C1 segment of cervical spinal cord (tissue), 14 donors: ENCODE measurements around the gene MYO16.

ENCODE experiments used
- DNase-seq, 14 donors: peaks; one replicate each; lab custom pipeline; 2025; lab: John Stamatoyannopoulos, UW

The MYO16 gene

GRCh38 chr13:108795841-108796240 is 166.4 kb downstream of the MYO16 start:
- DNase-seq, result no peak

- DNase-seq, result no peak
These were observed 167.9 kb downstream of the MYO16 start for GRCh38 chr13:108797354-108797753.

GRCh38 chr13:108807841-108808240 is 178.4 kb downstream of the MYO16 start:
- no peak for DNase-seq

DNA sequence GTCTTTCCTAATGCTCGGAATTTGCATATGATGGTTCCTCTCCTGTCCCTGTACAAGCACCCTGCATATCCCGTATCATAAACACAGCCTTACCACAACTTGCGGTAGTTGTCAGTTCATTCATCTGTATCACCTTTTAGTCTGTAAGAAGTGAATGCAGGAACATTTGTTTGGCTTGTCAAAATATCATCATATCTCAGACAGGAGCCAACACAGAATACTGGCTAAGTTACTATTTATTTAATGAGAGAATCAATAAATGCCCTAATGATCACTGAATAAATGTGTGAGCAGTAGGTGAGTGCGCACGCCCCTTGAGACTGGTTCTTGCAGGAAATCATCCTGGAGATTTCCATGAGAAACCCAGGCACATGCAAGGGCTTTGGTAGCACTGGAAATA is 182.8 kb downstream of the MYO16 start:
- DNase-seq, result no peak

- no peak for DNase-seq
These were observed 183.2 kb downstream of the MYO16 start for GRCh38 chr13:108812661-108813060.

DNA sequence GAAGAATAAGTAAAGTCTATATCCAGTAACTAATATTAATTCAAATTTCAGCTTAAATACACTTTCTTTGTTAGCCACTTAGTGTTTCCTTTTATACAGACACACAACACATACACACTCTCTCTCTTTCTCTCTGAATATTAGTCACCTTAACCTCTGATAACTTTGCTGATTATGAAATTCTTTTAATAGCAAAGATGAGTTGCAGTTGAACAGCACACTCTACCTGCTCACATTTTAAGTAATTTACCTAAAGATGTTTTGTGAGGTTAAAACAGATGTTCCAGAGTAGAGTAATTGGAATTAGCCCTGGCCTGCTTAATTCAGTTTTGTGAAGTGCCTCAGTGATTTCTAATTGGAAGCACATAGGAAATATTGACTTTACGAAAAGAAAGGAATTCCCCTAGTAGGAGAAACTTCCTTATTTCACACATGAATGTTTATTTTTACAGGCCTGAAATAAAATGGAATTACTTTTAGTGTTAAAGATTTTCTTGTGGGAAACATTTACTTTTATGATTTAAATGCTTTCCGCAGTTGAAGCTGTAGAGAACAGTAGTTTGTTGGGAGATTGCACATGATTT is 184.3 kb downstream of the MYO16 start:
- no peak for DNase-seq

- no peak for DNase-seq
These were observed 187.0 kb downstream of the MYO16 start for GRCh38 chr13:108816375-108816774.

GRCh38 chr13:108827646-108828045 is 198.2 kb downstream of the MYO16 start:
- no peak for DNase-seq

DNA sequence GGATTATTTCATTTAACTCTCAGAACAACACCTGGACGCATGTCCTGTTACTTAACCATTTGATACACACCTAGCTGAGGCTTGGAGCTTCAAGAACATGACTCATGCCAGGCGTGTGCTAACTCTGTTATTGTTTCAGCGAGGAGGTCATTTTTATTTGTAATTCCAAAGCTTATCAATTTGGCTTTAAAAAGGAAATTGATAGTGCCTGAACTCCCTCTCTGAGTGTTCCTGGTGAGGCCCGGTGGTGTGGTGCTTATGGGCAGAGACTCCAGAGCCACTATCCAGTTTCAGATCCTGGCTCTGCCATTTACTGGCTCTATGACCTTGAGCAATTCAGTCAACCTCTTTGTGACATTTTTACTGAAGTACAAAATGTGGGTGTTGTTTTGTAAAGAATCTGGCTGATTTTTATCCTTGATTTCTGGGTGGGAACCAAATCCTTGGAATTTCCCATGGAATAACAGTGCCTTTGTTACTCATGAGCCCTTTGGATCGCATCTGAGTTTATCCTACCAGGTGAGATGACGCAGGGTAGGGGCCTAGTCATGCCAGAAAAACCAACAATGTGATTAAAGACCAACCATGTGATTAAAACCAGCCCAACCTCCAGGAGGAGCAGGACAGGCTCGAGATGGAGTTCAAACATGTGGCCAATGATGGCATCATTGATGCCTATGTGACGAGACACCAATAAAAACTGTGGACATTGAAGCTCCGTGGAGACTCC is 198.8 kb downstream of the MYO16 start:
- no peak for DNase-seq

DNA sequence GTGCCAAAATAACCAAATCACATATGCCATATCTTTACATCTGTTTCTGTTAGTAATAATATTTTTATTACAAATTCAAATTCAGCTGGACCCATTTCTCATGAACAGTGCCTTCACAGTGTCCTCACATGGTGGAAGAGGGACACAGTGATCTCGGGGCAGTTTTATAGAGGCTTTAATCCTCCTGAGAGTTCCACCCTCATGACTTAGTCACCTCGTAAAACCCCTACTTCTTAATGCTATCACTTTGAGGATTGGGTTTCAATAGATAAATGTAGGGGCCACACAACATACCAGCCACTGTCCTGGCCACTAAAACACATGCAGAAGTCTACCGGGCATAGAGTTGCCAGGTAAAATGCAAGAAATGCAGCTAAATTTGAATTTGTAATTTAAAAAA is 201.5 kb downstream of the MYO16 start:
- DNase-seq, result no peak

DNA sequence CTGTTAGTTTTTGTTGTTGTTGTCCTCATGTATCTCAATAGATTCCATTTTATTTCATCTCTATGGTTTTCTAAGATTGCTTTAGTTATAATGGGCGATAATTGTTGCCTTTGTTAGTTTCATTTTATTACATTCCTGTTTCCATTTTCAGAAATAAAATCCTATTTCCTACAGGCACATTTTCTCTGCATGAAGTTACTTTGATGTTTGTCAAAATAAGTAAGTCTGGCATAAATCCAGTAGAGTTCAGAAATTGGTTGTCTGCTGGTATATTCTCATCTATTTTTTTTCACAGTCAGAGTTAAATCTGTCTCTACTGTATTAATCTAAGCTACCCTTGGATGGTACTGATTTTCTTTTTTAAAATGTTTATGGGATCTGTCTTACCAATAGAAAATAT is 204.1 kb downstream of the MYO16 start:
- DNase-seq, result no peak

DNA sequence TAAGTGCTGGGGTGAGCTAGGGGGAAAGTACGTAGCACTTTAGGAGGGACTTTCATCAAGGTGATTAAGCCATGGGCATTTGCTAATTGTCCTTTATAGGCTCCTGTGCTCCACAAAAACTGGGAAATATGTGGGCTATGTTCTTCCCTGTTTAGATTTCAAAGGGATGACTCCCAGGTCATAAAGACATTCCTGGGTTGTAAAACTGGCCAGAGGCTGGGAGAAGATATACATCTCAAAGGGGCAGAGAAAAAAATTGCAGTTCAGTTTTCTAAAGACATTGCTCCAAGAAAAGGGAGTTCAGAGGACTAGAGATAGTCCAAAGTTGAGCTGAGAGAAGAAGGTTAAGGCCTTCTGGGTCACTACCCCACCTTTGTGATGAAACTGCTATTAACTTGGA is 204.8 kb downstream of the MYO16 start:
- DNase-seq, result no peak

DNA sequence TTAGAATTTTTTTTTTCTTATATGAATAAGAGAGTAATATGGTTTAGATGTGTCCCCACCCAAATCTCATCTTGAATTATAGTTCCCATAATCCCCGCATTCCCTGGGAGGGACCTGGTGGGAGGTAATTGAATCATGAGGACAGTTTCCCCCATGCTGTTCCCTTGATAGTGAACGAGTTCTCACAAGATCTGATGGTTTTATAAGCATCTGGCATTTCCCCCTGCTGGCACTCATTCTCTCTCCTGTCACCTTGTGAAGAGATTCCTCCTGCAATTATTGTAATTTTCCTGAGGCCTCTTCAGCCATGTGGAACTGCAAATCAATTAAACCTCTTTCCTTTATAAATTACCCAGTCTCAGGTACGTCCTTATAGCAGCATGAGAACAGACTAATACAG is 205.7 kb downstream of the MYO16 start:
- DNase-seq, result no peak

DNA sequence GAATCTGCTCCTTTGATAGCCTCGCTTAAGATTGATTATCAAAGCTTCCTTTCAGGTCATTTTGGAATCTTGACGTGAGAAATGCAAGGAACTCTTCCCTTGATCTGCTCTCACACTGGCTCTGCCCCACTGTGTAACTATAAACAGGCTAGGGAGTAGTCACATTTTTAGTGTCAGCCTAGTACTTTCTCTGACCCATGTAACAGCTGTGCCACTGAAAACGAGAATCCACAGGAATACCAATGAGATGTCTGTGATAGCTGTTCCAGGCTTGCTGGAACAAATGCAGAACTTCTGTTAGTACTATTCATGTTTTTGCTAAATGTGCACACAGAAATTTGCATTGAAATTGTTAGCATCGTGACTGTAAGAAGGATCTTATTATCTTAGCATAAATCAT is 221.3 kb downstream of the MYO16 start:
- no peak for DNase-seq

DNA sequence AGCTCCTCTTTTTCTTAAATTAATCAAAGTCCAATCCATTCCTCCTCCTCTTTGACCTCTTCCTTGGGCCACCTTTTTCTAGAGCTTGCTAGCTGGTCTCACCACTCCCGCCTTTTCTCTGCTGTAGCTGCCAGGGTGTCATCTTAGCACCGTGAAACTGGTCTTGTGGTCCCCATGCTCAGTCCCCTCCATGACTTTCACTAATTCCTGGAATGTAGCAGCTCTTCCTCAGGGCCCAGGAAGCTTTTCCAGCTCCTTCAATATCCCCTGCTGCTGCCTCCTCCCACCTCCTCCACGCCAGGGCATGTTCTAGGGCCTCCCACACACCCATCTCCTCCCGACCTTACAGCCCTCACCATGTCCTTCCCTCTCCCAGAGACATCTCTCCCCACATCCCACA is 222.2 kb downstream of the MYO16 start:
- DNase-seq, result no peak

DNA sequence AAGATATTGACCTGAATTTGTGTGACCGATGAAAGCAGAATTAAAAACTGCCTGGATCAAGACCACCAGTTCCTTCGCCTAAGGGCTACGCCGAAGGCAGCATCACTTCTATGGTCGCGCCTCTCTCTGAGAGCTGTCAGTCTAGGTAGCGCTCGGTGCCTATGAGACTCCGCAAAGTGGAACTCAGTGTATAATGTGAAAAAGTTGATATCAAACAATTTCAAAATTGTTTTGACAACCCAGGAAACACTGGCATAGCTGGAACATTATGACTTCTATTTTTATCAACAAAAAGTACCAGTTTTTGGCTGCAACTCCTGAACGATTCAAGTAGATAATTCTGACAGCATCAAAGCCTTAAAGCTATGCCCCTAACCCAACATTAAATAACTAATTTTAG is 223.6 kb downstream of the MYO16 start:
- no peak for DNase-seq

- DNase-seq, result no peak
These were observed 226.5 kb downstream of the MYO16 start for GRCh38 chr13:108855737-108856387.

DNA sequence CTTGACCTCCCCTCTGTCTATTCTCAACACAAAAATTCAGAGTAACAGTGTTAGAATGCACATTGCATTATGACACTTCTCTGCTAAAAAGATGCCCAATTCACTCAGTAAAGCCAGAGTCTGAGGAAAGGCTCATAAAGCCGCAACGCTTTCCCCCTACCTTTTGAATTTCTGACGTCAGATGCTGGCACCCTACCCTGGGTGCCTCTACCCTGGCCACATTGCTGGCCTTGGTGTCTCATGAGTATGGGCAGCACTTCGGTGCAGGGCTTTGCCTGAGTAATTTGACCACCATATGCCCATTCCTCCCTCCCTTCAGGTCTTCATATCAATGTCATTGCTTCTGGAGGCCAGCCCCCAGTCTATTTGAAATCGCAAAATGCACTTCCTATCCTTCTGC is 229.3 kb downstream of the MYO16 start:
- DNase-seq, result no peak

DNA sequence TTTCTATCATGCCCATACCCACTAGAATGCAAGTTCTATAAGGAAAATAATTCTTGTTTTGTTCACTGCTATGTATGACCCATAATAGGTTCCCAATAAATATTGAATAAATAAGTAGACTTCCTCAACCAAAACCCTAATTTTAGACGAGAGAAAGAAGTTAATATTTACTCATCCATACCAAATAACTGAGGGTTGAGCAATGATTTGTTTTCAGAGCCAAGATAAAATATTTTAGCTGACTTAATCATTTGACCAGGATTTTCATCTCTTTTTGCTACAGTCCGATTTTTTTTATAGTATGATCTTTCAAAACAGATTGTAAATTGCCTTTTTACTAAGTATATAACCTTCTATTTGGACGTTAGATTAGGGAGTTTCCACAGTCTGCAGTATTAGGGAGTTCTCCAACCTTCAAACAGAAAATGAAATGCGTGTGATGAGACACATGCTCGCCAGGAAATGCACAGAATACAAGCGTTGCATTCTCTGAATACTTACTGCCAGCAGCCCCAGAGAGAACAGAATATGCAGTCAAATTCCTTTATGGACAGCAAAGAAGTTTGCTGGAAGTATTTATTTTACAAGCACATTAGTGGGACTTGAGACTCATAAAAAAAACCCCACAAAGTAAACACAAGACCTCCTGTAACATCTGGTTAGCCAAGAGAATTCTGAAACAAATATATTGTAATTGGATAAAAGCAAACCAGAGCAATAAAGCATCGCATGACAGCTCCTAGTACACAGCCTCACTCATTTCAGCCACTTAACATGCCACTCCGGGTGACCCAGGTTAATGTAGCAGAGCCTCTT is 230.0 kb downstream of the MYO16 start:
- no peak for DNase-seq

DNA sequence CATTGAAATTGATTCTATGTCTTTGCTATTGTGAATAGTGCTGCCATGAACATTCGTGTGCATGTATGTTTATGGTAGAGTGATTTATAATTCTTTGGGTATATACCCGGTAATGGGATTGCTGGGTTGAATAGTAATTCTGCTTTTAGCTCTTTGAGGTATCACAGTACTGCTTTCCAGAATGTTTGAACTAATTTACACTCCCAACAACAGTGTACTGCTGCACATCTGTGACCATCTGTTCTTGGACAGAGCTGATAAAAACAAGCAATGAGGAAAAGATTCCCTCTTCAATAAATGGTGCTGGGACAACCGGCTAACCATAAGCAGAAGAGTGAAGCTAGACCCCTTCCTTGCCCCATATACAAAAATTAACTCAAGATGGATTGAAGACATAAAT is 231.0 kb downstream of the MYO16 start:
- DNase-seq, result no peak

DNA sequence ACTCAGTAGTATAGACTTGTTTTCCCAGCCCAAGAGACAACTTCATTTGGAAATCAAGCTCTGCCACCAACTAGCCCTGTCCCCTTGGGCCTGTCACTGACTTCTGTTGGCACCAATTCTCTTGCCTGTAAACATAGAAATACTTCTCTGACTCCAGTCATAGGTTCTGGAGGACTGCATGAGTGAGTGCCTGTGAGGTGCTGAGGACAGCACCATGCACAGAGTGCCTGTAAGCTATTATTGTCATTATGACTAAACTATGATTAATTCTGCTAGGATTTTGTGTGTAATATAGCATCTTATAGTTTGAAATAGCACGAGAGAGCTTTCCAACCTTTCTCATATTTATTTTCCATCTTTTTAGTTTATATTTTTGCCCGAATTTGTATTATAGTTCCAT is 247.9 kb downstream of the MYO16 start:
- no peak for DNase-seq

GRCh38 chr13:108878732-108879131 is 249.3 kb downstream of the MYO16 start:
- no peak for DNase-seq
